ENCODE measurements around the gene MAN2B2.

MAN2B2 gene

GRCh38 chr4:6546091-6546490, 28.9 kb upstream of the MAN2B2 start:
- in situ Hi-C loops (cut with MboI; ENCODE audit: low sequenced_read_pairs), result no loop called here

GRCh38 chr4:6546681-6547447, 28.1 kb upstream of the MAN2B2 start:
- in situ Hi-C loops (cut with MboI; ENCODE audit: low sequenced_read_pairs), result no loop called here

GRCh38 chr4:6548201-6548881, 26.6 kb upstream of the MAN2B2 start:
- in situ Hi-C loops (cut with MboI; ENCODE audit: low sequenced_read_pairs), result no loop called here

GRCh38 chr4:6548882-6549230, 26.1 kb upstream of the MAN2B2 start:
- in situ Hi-C loops (cut with MboI; ENCODE audit: low sequenced_read_pairs), result no loop called here

- in situ Hi-C loops (cut with MboI; ENCODE audit: low sequenced_read_pairs), result no loop called here
Measured at GRCh38 chr4:6549445-6549844, 25.5 kb upstream of the MAN2B2 start.

- in situ Hi-C loops (cut with MboI; ENCODE audit: low sequenced_read_pairs), result no loop called here
Measured at GRCh38 chr4:6549890-6550620, 24.9 kb upstream of the MAN2B2 start.

GRCh38 chr4:6550821-6551220, 24.2 kb upstream of the MAN2B2 start:
- in situ Hi-C loops (cut with MboI; ENCODE audit: low sequenced_read_pairs), result no loop called here

GRCh38 chr4:6551660-6552059, 23.3 kb upstream of the MAN2B2 start:
- in situ Hi-C loops (cut with MboI; ENCODE audit: low sequenced_read_pairs), result no loop called here

GRCh38 chr4:6555519-6555918, 19.5 kb upstream of the MAN2B2 start:
- in situ Hi-C loops (cut with MboI; ENCODE audit: low sequenced_read_pairs), result no loop called here

GRCh38 chr4:6556263-6556662, 18.7 kb upstream of the MAN2B2 start:
- in situ Hi-C loops (cut with MboI; ENCODE audit: low sequenced_read_pairs), result no loop called here

GRCh38 chr4:6557185-6557584, 17.8 kb upstream of the MAN2B2 start:
- in situ Hi-C loops (cut with MboI; ENCODE audit: low sequenced_read_pairs), result no loop called here

- in situ Hi-C loops (cut with MboI; ENCODE audit: low sequenced_read_pairs), result no loop called here
Measured at GRCh38 chr4:6557856-6558255, 17.1 kb upstream of the MAN2B2 start.

GRCh38 chr4:6560416-6561172, 14.4 kb upstream of the MAN2B2 start:
- in situ Hi-C loops (cut with MboI; ENCODE audit: low sequenced_read_pairs), result no loop called here

- in situ Hi-C loops (cut with MboI; ENCODE audit: low sequenced_read_pairs), result no loop called here
Measured at GRCh38 chr4:6561173-6561516, 13.8 kb upstream of the MAN2B2 start.

GRCh38 chr4:6561706-6562371, 13.2 kb upstream of the MAN2B2 start:
- in situ Hi-C loops (cut with MboI; ENCODE audit: low sequenced_read_pairs), result no loop called here

GRCh38 chr4:6562931-6563901, 11.8 kb upstream of the MAN2B2 start:
- in situ Hi-C loops (cut with MboI; ENCODE audit: low sequenced_read_pairs), result no loop called here

- in situ Hi-C loops (cut with MboI; ENCODE audit: low sequenced_read_pairs), result no loop called here
Measured at GRCh38 chr4:6563935-6564645, 10.9 kb upstream of the MAN2B2 start.

- in situ Hi-C loops (cut with MboI; ENCODE audit: low sequenced_read_pairs), result no loop called here
Measured at GRCh38 chr4:6565691-6566390, 9.1 kb upstream of the MAN2B2 start.

Measured in HL-60/S4 treated with phorbol 12-myristate 13-acetate at 8.2 ng/mL for 4 days and 3 days (cell line).